ENCODE results near the gene TJP1.

TJP1 gene

GRCh38 chr15:29795610-29796009 is 26.7 kb downstream of the TJP1 start:
- intact Hi-C loops (cut with DNase I; ENCODE audit: low total_unique reads), result loop anchor here (10.0 kb wide), 1 partner anchor 61 kb away; no protein-coding TSS in a partner anchor
- H3K4me3 ChIP-seq, result no peak overlapping the region
- H3K27ac ChIP-seq, result no peak overlapping the region
- DNase-seq, result no peak
- peaks cover 0 to 19% (median 0%) of the 10 kb centered on the region in 4 donors for H3K4me1 ChIP-seq
- H3K36me3 ChIP-seq, result peaks cover 5 to 6% (median 5%) of the 10 kb centered on the region in 3 donors
- no peaks in the 10 kb centered on the region for H3K27me3 ChIP-seq
- H3K9me3 ChIP-seq, result no peaks in the 10 kb centered on the region
- TF ChIP-seq CTCF (IDR thresholded peaks at IDR 0.05), result no peak

GRCh38 chr15:29792426-29793159 is 29.7 kb downstream of the TJP1 start:
- peaks cover 0 to 29% (median 0%) of the 10 kb centered on the region in 4 donors for H3K4me1 ChIP-seq
- TF ChIP-seq CTCF (IDR thresholded peaks at IDR 0.05), result no peak
- no peaks in the 10 kb centered on the region for H3K9me3 ChIP-seq
- H3K27ac ChIP-seq, result no peak overlapping the region
- no peak for DNase-seq
- H3K27me3 ChIP-seq, result no peaks in the 10 kb centered on the region
- peaks cover 5 to 6% (median 5%) of the 10 kb centered on the region in 3 donors for H3K36me3 ChIP-seq
- intact Hi-C loops (cut with DNase I; ENCODE audit: low total_unique reads), result loop anchor here (10.0 kb wide), 1 partner anchor 58 kb away; no protein-coding TSS in a partner anchor
- H3K4me3 ChIP-seq, result no peak overlapping the region

- Histone ChIP-seq H3K36me3 (peaks cover 5 to 6% (median 5%) of the 10 kb centered on the region in 3 donors), H3K27me3 (no peaks in the 10 kb centered on the region), H3K4me3 (no peak overlapping the region), H3K4me1 (peaks cover 0 to 40% (median 0%) of the 10 kb centered on the region in 4 donors), H3K27ac (no peak overlapping the region), H3K9me3 (no peaks in the 10 kb centered on the region)
- DNase-seq, result no peak
- intact Hi-C loops (cut with DNase I; ENCODE audit: low total_unique reads), result loop anchor here (10.0 kb wide), 1 partner anchor 56 kb away; no protein-coding TSS in a partner anchor
- TF ChIP-seq CTCF (IDR thresholded peaks at IDR 0.05), result no peak
Measured at GRCh38 chr15:29790607-29791006, 31.7 kb downstream of the TJP1 start.

GRCh38 chr15:29789871-29790270 is 32.4 kb downstream of the TJP1 start:
- intact Hi-C loops (cut with DNase I; ENCODE audit: low total_unique reads), result loop anchor here (10.0 kb wide), 1 partner anchor 55 kb away; no protein-coding TSS in a partner anchor
- H3K4me3 ChIP-seq, result no peak overlapping the region
- TF ChIP-seq CTCF (IDR thresholded peaks at IDR 0.05), result no peak
- H3K9me3 ChIP-seq, result no peaks in the 10 kb centered on the region
- H3K27ac ChIP-seq, result no peak overlapping the region
- H3K27me3 ChIP-seq, result no peaks in the 10 kb centered on the region
- no peak for DNase-seq
- peaks cover 0 to 41% (median 2%) of the 10 kb centered on the region in 4 donors for H3K4me1 ChIP-seq
- peaks cover 5 to 6% (median 5%) of the 10 kb centered on the region in 3 donors for H3K36me3 ChIP-seq

GRCh38 chr15:29788433-29789034 is 33.7 kb downstream of the TJP1 start:
- no peak for TF ChIP-seq CTCF (IDR thresholded peaks at IDR 0.05)
- H3K4me1 ChIP-seq, result peaks cover 0 to 50% (median 4%) of the 10 kb centered on the region in 4 donors
- no peaks in the 10 kb centered on the region for H3K9me3 ChIP-seq
- peaks cover 2 to 3% (median 3%) of the 10 kb centered on the region in 3 donors for H3K36me3 ChIP-seq
- DNase-seq, result no peak
- no peaks in the 10 kb centered on the region for H3K27me3 ChIP-seq
- no peak overlapping the region for H3K4me3 ChIP-seq
- no peak overlapping the region for H3K27ac ChIP-seq
- intact Hi-C loops (cut with DNase I; ENCODE audit: low total_unique reads), result no loop called here

Measured in tibial artery (tissue), 4 donors.